Choroid plexus epithelial cell (primary cell): ENCODE results near the gene PIK3R5.

Experiments
- DNase-seq: peaks from one replicate; pipeline ENCODE4 v3.0.0-alpha.2; 2010; ENCODE audit warnings: low read depth
- H3K4me3 ChIP-seq: 2 replicates; pipeline ENCODE4 v1.5.1; 2011; ENCODE audit warnings: low read depth, mild to moderate bottlenecking, control low read depth, low read length, moderate library complexity
- CTCF ChIP-seq: conservative IDR thresholded peaks from 2 replicates; pipeline ENCODE4 v1.5.1; 2011; ENCODE audit warnings: low read depth, mild to moderate bottlenecking, control low read depth, inconsistent platforms, low read length, moderate library complexity

Gene PIK3R5

DNA sequence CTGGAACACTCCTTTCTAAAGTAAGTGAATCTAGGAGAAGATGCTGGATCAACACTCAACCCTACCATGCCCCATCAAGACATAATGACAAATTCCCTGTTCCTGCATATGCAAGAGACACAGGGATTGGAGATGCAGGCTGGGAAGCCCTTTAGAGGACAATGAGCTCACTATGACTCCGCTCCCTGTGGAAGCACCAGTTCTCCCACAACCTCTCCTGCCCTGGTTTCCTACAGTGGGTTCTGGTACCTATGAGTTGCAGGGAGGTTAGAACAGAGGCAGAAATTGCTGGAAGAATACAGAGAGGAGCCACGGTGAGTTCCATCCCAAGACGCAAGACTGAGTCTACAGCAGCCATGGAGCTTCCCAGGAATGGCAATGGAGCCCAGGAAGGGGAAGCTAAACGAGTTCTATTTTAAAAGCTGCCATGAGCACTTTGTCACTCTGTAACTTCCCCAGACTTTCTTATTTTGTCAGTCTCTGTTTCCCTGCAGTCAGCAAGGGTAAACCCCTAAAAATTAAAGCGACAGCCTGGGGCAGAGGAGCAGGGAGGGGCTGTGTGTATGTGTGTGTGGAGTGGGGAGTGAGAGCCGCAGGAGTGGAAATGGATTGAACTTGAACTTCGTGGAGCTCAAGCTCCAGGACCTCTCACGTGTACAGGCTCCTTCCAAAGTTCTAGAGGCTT is 55.8 kb downstream of the PIK3R5 start:
- TF ChIP-seq CTCF: no peak
- H3K4me3 ChIP-seq: no peak overlapping the region
- no peak for DNase-seq

GRCh38 chr17:8905331-8905730 is 60.2 kb downstream of the PIK3R5 start:
- DNase-seq: no peak
- no peak for TF ChIP-seq CTCF
- H3K4me3 ChIP-seq: no peak overlapping the region

- H3K4me3 ChIP-seq: no peak overlapping the region
- DNase-seq: no peak
- TF ChIP-seq CTCF: no peak
These were observed 60.8 kb downstream of the PIK3R5 start for GRCh38 chr17:8904686-8905085.

DNA sequence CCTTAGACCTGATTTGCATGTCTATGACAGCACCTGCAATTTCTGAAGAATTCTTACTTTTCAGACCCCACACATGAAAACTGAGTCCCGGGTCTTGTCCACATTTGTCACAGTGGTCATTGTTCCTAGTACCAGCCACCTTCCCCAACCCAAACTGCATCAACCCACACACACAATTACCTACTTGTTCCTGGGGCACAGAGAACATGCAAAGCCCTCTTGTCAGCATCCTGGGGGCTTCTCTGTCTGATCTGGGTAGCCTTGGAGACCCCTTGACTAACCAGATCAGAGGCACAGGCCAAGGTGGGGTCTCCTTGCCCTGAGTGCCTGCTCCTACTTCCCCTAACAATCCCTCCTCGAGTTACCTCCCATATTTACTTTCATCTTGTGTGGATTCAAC is 61.3 kb downstream of the PIK3R5 start:
- H3K4me3 ChIP-seq: no peak overlapping the region
- TF ChIP-seq CTCF: no peak
- no peak for DNase-seq

GRCh38 chr17:8900626-8901585 is 64.6 kb downstream of the PIK3R5 start:
- no peak overlapping the region for H3K4me3 ChIP-seq
- TF ChIP-seq CTCF: no peak
- DNase-seq: no peak

DNA sequence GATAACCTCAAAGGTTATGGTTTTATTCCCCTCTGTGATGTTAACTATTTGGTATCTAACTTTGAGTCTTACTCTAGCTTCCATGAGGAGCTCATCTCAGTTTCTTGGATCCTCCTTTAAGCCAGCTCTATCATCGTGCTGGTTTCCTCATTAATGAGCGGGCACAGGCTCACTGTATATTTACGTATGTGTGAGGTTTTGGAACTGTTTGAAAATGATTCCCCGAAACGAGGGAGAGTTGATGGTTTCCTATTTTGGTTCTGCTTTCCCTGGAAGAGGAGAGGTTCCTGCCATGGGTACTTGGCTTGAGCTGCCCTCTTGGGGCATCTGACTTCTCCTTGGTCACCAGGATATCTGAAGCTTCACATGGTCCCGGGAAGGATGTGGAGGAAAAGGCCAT is 65.3 kb downstream of the PIK3R5 start:
- no peak for TF ChIP-seq CTCF
- DNase-seq: no peak
- no peak overlapping the region for H3K4me3 ChIP-seq
